Liver (tissue), 3 donors: ENCODE results near the gene ARTN.

Experiments
- EGR1 ChIP-seq, 2 donors: IDR thresholded peaks; 2 replicates each; pipeline ENCODE4 v1.6.1; 2016 to 2018; ENCODE audit warnings: antibody characterized with exemption in 2 of 2, low read depth in 2 of 2
- GABPA ChIP-seq, 2 donors: IDR thresholded peaks in 1 of 2; conservative IDR thresholded peaks in 1 of 2; 2 replicates each; pipeline ENCODE4 v1.6.1; 2016; ENCODE audit warnings: antibody characterized with exemption in 2 of 2, mild to moderate bottlenecking in 1 of 2, moderate library complexity in 1 of 2
- HNF4A ChIP-seq, 2 donors: conservative IDR thresholded peaks; 2 replicates each; pipeline ENCODE4 v1.6.1; 2016; ENCODE audit warnings: antibody characterized with exemption in 2 of 2, mild to moderate bottlenecking in 2 of 2
- MAX ChIP-seq: IDR thresholded peaks from 2 replicates; pipeline ENCODE4 v1.6.1; 2016; ENCODE audit warnings: antibody characterized with exemption
- RAD21 ChIP-seq, 2 donors: IDR thresholded peaks; 2 replicates each; pipeline ENCODE4 v1.6.1; 2016; ENCODE audit warnings: antibody characterized with exemption in 2 of 2, mild to moderate bottlenecking in 2 of 2
- SP1 ChIP-seq: IDR thresholded peaks from 2 replicates; pipeline ENCODE4 v1.6.1; 2018; ENCODE audit warnings: antibody characterized with exemption, mild to moderate bottlenecking
- TAF1 ChIP-seq: conservative IDR thresholded peaks from 2 replicates; pipeline ENCODE4 v1.6.1; 2016; ENCODE audit warnings: antibody characterized with exemption, mild to moderate bottlenecking
- YY1 ChIP-seq: IDR thresholded peaks from 2 replicates; pipeline ENCODE4 v1.6.1; 2016; ENCODE audit warnings: antibody characterized with exemption, mild to moderate bottlenecking
- TF ChIP-seq, protein P1 (sequence below): fragments of 150-350 bp; IDR thresholded peaks from 2 replicates; pipeline ENCODE4 v1.5.1; 2017; ENCODE audit warnings: improper control_type of control experiment, low read depth, low read length; ENCODE audit not compliant: missing input control
- TF ChIP-seq, protein P2 (sequence below): IDR thresholded peaks from 2 replicates; pipeline ENCODE4 v1.6.1; 2016; ENCODE audit warnings: antibody characterized with exemption
- donor health status: healthy.
- donor health status: healthy.

GRCh38 chr1:43913666-43914360 lies 19.8 kb upstream of the ARTN start:
- TF ChIP-seq, protein P1, sequence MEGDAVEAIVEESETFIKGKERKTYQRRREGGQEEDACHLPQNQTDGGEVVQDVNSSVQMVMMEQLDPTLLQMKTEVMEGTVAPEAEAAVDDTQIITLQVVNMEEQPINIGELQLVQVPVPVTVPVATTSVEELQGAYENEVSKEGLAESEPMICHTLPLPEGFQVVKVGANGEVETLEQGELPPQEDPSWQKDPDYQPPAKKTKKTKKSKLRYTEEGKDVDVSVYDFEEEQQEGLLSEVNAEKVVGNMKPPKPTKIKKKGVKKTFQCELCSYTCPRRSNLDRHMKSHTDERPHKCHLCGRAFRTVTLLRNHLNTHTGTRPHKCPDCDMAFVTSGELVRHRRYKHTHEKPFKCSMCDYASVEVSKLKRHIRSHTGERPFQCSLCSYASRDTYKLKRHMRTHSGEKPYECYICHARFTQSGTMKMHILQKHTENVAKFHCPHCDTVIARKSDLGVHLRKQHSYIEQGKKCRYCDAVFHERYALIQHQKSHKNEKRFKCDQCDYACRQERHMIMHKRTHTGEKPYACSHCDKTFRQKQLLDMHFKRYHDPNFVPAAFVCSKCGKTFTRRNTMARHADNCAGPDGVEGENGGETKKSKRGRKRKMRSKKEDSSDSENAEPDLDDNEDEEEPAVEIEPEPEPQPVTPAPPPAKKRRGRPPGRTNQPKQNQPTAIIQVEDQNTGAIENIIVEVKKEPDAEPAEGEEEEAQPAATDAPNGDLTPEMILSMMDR: no peak
- TF ChIP-seq SP1 (no peak), TAF1 (no peak), MAX (no peak), RAD21 (IDR thresholded peaks at IDR 0.05) (no peak), EGR1 (IDR thresholded peaks at IDR 0.05; ENCODE audit: low read depth in 2 of 2) (no peak), GABPA (IDR thresholded peaks at IDR 0.05 in 1 of 2, conservative IDR thresholded peaks at IDR 0.05 in 1 of 2) (no peak), HNF4A (conservative IDR thresholded peaks at IDR 0.05) (no peak), YY1 (no peak)
- TF ChIP-seq, protein P2, sequence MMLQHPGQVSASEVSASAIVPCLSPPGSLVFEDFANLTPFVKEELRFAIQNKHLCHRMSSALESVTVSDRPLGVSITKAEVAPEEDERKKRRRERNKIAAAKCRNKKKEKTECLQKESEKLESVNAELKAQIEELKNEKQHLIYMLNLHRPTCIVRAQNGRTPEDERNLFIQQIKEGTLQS: no peak
